HepG2 (cell line): Measurements from ENCODE around the gene ROM1. TPM values are rescaled to one million over a fixed set of nuclear protein-coding genes. Genes with fewer than 3 reads are reported as not detected.
A peak's percentile ranks its signal among the peaks of the same experiment; 100 is the strongest.

Experiments used
- ATAC-seq: fragments of 200-7000 bp; cut with Tn5 transposase; 3 replicates; pipeline ENCODE4 v1.9.1; 2020; ENCODE audit warnings: mild to moderate bottlenecking, moderate library complexity
- BruUV-seq: library from RNA; stranded (reverse); fragments of 400-500 nt; replicated peaks from 2 replicates; lab custom pipeline; 2021; lab: Mats Ljungman, UMichigan
- CTCF ChIA-PET: fragments of 300-600 bp; formaldehyde crosslinking; extraction: SDS; loops from one replicate; lab custom pipeline; 2021; ENCODE audit warnings: low total read pairs, inconsistent platforms, low intra/inter-chr PET ratio; lab: Yijun Ruan, JAX
- POLR2A ChIA-PET: fragments of 350-600 bp; sonication (Branson Sonifier 250); formaldehyde crosslinking; loops from one replicate; lab custom pipeline; 2020; ENCODE audit warnings: antibody characterized with exemption, inconsistent platforms; lab: Yijun Ruan, JAX
- DNase-seq: peaks from one replicate; pipeline ENCODE4 v3.0.0-alpha.2; 2015; ENCODE audit warnings: low spot score
- FAIRE-seq: peaks from 3 replicates; lab custom pipeline; 2011; peaks lifted over from hg19 to GRCh38; lab: Jason Lieb, UNC
- H2AFZ ChIP-seq: one replicate; pipeline ENCODE4 v1.6.1; 2011; ENCODE audit warnings: low read length, inconsistent platforms
- H3K27ac ChIP-seq: fragments of 300-600 bp; 3 replicates; pipeline ENCODE4 v1.8.0; 2011; ENCODE audit warnings: mixed run types, mild to moderate bottlenecking, mixed read lengths, low read length, inconsistent platforms; ENCODE audit not compliant: insufficient read depth; ENCODE audit errors: extremely low read length
- H3K27me3 ChIP-seq, 2 experiments: fragments of 200-600 bp in 1 of 2; 2 replicates in 1 of 2; 3 replicates in 1 of 2; pipeline versions ENCODE4 v1.6.0 to v1.8.0; 2011; ENCODE audit warnings: low read length in 2 of 2, mild to moderate bottlenecking in 2 of 2, moderate library complexity in 2 of 2, inconsistent platforms in 1 of 2; ENCODE audit not compliant: insufficient read depth in 2 of 2, control insufficient read depth in 1 of 2
- H3K36me3 ChIP-seq, 2 experiments: fragments of 200-600 bp in 1 of 2; replicated peaks in 1 of 2; 2 replicates in 1 of 2; 3 replicates in 1 of 2; pipeline versions ENCODE4 v1.5.1 to v1.8.0; 2011; ENCODE audit warnings: low read length in 2 of 2, inconsistent platforms in 1 of 2; ENCODE audit not compliant: insufficient read depth in 2 of 2, control insufficient read depth in 1 of 2
- H3K4me1 ChIP-seq: 2 replicates; pipeline ENCODE4 v1.5.1; 2012; ENCODE audit warnings: low read length, inconsistent platforms; ENCODE audit not compliant: insufficient read depth
- H3K4me2 ChIP-seq: 2 replicates; pipeline ENCODE4 v1.6.0; 2011; ENCODE audit warnings: low read depth, low read length, inconsistent platforms
- H3K4me3 ChIP-seq, 3 experiments: fragments of 200-600 bp in 1 of 3; sonication (generic), shearing (Covaris generic) in 1 of 3; replicated peaks in 1 of 3; 2 replicates each; pipeline ENCODE4 v1.5.1; 2011 to 2016; ENCODE audit warnings: low read length in 3 of 3, inconsistent platforms in 2 of 3, low read depth in 2 of 3, mild to moderate bottlenecking in 2 of 3, control low read depth in 1 of 3, mixed read lengths in 1 of 3; ENCODE audit not compliant: insufficient read depth in 1 of 3
- H3K79me2 ChIP-seq: one replicate; pipeline ENCODE4 v1.6.1; 2011; ENCODE audit warnings: low read length, inconsistent platforms; ENCODE audit not compliant: insufficient read depth
- H3K9ac ChIP-seq: 2 replicates; pipeline ENCODE4 v1.6.0; 2011; ENCODE audit warnings: mild to moderate bottlenecking, low read depth, low read length, inconsistent platforms; ENCODE audit not compliant: insufficient read depth
- H3K9me3 ChIP-seq: 2 replicates; pipeline ENCODE4 v1.5.1; 2012; ENCODE audit warnings: mild to moderate bottlenecking, low read length
- H4K20me1 ChIP-seq: 2 replicates; pipeline ENCODE4 v1.6.0; 2011; ENCODE audit warnings: inconsistent platforms, mild to moderate bottlenecking, low read length, moderate library complexity; ENCODE audit not compliant: insufficient read depth
- ZMYM3 ChIP-seq: sonication (generic); formaldehyde crosslinking; IDR thresholded peaks from 2 replicates; pipeline ENCODE4 v1.5.1; 2020; ENCODE audit warnings: mild to moderate bottlenecking, missing genetic modification reagents
- ZMYM4 ChIP-seq: sonication (generic); formaldehyde crosslinking; IDR thresholded peaks from 2 replicates; pipeline ENCODE4 v1.8.1; 2023; ENCODE audit warnings: mild to moderate bottlenecking, missing genetic modification reagents
- ZNF703 ChIP-seq: sonication (generic); formaldehyde crosslinking; IDR thresholded peaks from 2 replicates; pipeline ENCODE4 v1.5.1; 2020; ENCODE audit warnings: missing genetic modification reagents, mild to moderate bottlenecking, moderate library complexity, borderline replicate concordance
- ZNF749 ChIP-seq: sonication (generic); formaldehyde crosslinking; IDR thresholded peaks from 2 replicates; pipeline ENCODE4 v1.8.0; 2022; ENCODE audit warnings: mild to moderate bottlenecking, missing genetic modification reagents, moderate library complexity, borderline replicate concordance
- ZNF768 ChIP-seq: sonication (generic); formaldehyde crosslinking; IDR thresholded peaks from 2 replicates; pipeline ENCODE4 v1.4.0; 2020; ENCODE audit warnings: missing genetic modification reagents
- WGBS: methylation state at CpG from one replicate; pipeline ENCODE4 v1.1.6; 2017; ENCODE audit warnings: low lambda C conversion rate; 5-methylcytosine and 5-hydroxymethylcytosine counted together
- in situ Hi-C: cut with HindIII; loops from 2 replicates; pipeline ENCODE4 v1.10.0; 2017; ENCODE audit warnings: low pct_unique_long_range_greater_than_20kb; ENCODE audit not compliant: extremely low pct_ligation_motif_present
- intact Hi-C: fragments of 100-400 bp; cut with micrococcal nuclease; formaldehyde crosslinking; loops from one replicate; pipeline ENCODE4 v1.10.0; 2022; ENCODE audit not compliant: unreplicated experiment
- polyA plus RNA-seq, 8 experiments: library from polyadenylated mRNA; depleted of rRNA in 3 of 8; stranded (reverse) in 7 of 8; unstranded in 1 of 8; fragments of >200 nt; fragmentation: Illumina TruSeq in 4 of 8; extraction: Trizol in 4 of 8; gene quantifications; 2 replicates each; pipeline versions ENCODE4 v1.2.1 to v1.2.3, GENCODE V29; 2011 to 2016; ENCODE audit warnings: low read depth in 4 of 8, missing spikeins in 1 of 8, mixed read lengths in 1 of 8; ENCODE audit not compliant: insufficient read depth in 1 of 8
- total RNA-seq, 5 experiments: library from RNA; depleted of rRNA; stranded (reverse); fragments of >200 nt; fragmentation: Illumina TruSeq; extraction: Trizol; gene quantifications; 2 replicates each; pipeline ENCODE4 v1.2.3, GENCODE V29; 2016; ENCODE audit warnings: low read depth in 1 of 5
- TF ChIP-seq, protein P1 (sequence below): sonication (generic); formaldehyde crosslinking; IDR thresholded peaks from 2 replicates; pipeline ENCODE4 v1.5.0; 2020; ENCODE audit warnings: missing genetic modification reagents

Gene ROM1
- total and polyA plus RNA-seq, 2 of the 13 experiments (the other 11 are each of a cell fraction or from before 2014, with no cell fraction given): 1.2 to 2.4 TPM

GRCh38 chr11:62610403-62610802, 2.7 kb upstream of the ROM1 start:
- H3K4me3 ChIP-seq: no peak overlapping the region
- ChIA-PET POLR2A (interaction anchor here (1.5 to 4.0 kb wide), 7 partner anchors 9 to 55 kb away, joined by 5 to 39 read pairs (median 20); partner anchors contain the start of genes B3GAT3, C11orf98, CSKMT and EEF1G), CTCF (interaction anchor here (0.6 kb wide), 1 partner anchor 49 kb away, joined by 3 read pairs; no protein-coding TSS in a partner anchor)
- 89% methylated on average over 4 of the region's 6 CpGs for WGBS
- H3K4me1 ChIP-seq: peaks cover 61% of the 10 kb centered on the region
- no peak overlapping the region for H3K27ac ChIP-seq
- intact Hi-C loops: loop anchor here (5.0 kb wide), 1 partner anchor 42 kb away; the partner anchor contains the start of gene INTS5
- no peaks in the 10 kb centered on the region for H3K9me3 ChIP-seq
- no peaks in the 10 kb centered on the region for H4K20me1 ChIP-seq
- H2AFZ ChIP-seq: no peak overlapping the region
- peak overlapping the region; percentile 80; the same call in 1 of the 2 replicates for H3K9ac ChIP-seq
- ATAC-seq: no peak
- H3K79me2 ChIP-seq: peaks cover 2% of the 10 kb centered on the region
- no peak for TF ChIP-seq ZNF703
- TF ChIP-seq, protein P1, sequence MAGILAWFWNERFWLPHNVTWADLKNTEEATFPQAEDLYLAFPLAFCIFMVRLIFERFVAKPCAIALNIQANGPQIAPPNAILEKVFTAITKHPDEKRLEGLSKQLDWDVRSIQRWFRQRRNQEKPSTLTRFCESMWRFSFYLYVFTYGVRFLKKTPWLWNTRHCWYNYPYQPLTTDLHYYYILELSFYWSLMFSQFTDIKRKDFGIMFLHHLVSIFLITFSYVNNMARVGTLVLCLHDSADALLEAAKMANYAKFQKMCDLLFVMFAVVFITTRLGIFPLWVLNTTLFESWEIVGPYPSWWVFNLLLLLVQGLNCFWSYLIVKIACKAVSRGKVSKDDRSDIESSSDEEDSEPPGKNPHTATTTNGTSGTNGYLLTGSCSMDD (CRISPR knock-in tag): no peak
- peak; percentile 82 for TF ChIP-seq ZMYM3 (CRISPR knock-in tag)
- 0 out of 2 replicates have a peak, but pooled peaks have one; percentile 7 for TF ChIP-seq ZMYM4 (CRISPR knock-in tag)
- peak; percentile 97 for TF ChIP-seq ZNF768 (CRISPR knock-in tag)
- no peak for TF ChIP-seq ZNF749 (CRISPR knock-in tag)
- H3K27me3 ChIP-seq: no peaks in the 10 kb centered on the region; a peak in 1 of 5 replicates
- FAIRE-seq: no peak
- no TSS peak for BruUV-seq
- H3K4me2 ChIP-seq: peak overlapping the region; percentile 96; the same call in 1 of the 2 replicates
- H3K36me3 ChIP-seq: no peaks in the 10 kb centered on the region; a peak in 2 of 5 replicates
- no peak for DNase-seq
- in situ Hi-C loops: no loop called here
